Measurements from ENCODE around the gene KIF9.
A peak's percentile ranks its signal among the peaks of the same experiment; 100 is the strongest.
"Not testable (repeated sequence)": the region's sequence is repeated elsewhere in the genome, so short reads cannot be mapped to it uniquely, and the experiment has no call there.

KIF9 gene

DNA sequence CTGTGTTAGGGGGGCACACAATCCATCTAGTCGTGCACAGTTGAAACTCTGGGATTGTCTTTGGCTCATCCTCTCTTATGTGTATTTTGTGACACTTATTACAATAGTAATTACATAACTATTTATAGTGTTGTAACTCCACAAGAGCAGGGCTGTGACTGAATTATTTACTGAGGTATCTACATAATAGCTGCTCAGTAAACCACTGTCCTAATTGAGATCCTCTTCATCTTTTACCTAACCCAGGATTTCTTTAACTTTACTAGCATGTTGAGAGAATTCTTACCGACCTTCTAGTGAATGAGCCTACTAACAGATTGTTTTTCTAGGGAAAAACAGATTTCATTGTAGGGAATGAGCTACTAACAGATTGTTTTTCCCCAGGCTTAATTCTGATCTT, 11.2 kb upstream of the KIF9 start:
- DNase-seq, result no peak

DNA sequence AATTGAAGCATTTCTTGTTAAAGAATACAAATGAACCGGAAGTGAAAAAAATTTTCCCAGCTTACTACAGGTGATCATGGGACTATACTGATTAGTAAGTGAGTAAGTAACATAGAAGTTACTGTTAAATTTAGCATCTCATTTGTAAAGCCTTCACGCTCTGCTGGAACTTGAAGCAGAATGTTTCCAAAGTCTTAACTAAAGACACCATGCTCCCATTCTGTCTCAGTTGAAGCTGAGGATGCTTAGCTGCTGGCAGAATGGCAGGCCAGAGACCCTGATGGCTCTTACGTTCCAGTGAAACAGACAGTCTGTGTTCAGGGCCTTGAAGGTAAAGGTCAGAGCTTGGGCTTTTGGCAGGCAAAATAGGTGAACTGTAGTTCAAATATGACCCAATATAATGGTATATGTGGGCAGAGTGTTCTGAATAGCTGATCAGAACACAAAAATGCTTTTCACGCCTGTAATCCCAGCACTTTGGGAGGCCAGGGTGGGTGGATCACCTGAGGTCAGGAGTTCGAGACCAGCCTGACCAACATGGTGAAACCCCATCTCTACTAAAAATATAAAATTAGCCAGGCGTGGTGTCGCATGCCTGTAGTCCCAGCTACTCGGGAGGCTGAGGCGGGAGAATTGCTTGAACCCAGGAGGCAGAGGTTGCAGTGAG, 9.3 kb upstream of the KIF9 start:
- DNase-seq, result not testable (repeated sequence)

DNA sequence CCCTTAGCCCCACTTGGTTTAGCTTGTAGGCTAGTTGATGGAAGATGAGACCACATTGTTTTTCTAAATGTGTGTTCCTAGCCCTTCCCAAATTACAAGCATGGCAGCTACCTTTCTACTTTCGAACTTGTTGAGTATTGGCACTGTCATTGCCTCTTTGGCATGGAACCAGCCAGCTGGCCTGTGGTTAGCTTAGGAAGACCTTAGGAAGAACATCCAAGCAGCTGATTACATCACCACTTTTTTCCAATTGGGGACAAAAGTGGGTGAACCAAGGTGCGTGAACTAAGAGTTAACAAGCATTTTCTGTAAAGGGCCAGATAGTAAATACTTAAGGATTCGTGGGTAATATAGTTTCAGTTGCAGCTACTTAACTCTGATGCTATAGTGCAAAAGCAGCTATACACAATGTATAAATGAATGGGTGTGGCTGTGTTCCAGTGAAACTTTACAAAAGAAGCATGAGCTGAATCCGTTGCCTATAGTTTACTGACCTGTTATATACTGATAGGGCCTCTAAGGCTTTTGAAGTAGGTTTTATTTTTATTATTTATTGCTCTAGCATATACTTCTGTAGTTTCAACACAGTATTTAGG, 8.7 kb upstream of the KIF9 start:
- no peak for DNase-seq

DNA sequence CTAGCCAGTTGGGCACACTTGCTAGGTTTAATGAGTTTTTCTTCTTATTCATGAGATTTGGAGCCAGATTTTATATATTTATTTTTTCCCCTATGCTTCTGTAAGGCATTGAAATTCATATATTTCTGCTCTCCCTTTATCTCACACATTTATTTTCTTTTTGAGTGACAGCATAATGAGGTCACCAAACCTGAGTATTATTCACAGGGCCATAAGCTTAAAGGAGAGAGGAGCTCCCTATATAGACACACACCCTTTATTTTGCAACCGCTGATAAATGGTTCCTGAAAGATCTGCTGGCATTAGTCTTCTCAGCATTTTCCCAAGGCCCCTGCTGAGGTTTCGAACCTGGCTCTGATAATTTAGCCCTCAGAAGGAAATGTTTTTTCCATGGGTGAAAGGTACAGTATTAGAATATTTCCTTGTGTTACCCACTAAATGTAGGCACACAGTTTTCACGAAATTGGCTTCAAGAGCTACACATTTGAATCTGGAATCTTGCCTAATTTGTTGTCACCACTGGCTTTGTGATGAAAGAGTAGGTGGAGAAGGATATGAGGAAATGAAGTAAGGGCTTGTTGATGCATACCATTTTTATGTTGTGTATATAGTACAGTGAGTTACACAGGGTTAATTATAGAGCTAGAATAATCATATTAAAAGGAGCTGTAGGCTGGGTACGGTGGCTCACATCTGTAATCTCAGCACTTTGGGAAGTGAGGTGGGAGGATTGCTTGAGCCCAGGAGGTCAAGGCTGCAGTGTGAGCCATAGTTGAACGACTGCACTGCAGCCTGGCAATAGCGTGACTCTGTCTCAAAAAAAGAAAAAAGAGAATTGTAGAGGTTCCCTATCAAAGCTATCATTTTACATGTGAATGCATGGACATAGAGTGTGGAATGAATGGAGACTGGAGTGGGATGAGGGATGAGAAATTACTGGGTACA, 6.6 kb upstream of the KIF9 start:
- DNase-seq, result no peak

DNA sequence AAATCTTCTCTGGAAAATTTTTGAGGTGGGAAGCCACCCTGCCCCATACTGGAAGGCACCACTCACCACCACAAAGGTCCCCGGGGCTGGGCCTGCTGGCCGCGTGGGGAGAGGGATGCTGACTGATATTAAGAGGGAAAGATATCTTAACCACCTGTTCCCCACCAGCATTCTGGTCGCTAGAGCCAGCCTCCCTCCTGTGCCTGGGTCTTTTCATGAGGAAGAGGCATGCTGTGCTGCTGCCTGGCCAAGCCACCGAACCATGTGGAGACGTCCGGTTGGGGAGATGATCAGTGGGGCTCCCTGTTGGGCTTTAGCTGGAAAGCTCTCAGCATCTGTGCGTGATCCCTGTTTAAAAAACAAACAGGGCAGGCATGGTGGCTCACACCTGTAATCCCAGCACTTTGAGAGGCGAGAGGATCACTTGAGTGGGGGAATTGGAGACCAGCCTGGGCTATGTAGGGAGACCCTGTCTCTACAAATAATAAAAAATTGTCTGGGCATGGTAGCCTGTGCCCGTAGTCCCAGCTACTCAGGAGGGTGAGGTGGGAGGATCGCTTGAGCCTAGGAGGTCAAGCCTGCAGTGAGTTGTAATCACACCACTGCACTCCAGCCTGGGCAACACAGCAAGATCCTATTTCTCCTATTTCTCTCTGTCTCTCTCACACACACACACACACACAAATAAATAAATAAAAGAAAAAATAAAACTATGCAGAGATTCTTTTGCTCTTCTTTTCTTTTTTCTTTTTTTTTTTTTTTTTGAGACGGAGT, 1.2 kb upstream of the KIF9 start:
- no peak for DNase-seq

DNA sequence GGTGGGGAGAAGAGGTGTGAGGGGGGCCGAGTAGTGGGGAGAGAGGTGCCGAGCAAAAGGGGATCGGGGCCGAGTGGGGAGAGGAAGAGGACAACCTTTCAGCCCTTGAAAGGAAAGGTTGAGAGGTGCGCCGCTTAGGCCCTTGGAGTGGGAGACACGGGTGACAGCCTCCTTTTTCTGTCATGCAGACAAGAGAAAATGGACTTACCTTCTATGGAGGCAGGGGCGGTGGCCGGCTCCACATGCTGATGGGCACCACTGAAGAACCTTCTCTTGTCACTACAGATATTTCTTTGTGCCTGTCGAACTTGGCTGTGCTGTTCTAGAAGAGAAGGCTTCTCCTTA, 566 bp upstream of the KIF9 start:
- no peak for DNase-seq

DNA sequence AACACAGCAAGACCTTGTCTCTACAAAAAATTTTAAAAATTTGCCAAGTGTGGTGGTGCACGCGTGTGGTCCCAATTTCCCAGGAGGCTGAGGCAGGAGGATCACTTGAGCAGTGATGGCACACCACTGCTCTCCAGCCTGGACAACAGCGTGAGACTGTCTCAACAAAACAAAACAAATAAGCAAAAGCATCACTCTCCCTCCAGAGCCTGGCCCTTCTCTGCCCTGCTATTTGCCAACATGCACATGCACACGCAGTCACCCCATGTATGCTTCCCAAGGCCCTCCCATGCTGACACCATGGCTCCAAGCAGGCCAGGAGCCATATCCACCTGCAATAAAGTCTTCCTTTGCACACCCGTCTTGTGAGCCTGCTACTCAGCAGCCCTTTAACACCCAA, 2.1 kb downstream of the KIF9 start:
- no peak for DNase-seq

DNA sequence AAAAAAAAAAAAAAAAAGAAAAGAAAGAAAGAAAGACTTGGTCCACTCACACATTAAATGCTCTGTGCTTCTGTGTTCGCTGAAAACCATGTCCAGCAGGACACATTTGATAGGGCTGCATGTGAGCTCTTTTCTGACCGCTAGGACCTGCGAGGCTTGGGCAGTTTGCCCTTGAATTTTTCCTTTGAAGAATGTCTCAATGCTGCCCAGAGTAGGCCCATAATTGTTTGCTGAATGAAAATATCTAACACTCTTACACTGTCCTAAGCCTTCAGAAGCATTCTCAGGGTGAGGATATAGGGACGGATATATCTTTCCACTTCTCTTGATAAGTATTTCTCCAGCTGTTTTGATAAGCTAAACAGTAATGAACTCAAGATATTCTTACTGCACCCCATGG, 6.0 kb downstream of the KIF9 start:
- DNase-seq, result no peak

DNA sequence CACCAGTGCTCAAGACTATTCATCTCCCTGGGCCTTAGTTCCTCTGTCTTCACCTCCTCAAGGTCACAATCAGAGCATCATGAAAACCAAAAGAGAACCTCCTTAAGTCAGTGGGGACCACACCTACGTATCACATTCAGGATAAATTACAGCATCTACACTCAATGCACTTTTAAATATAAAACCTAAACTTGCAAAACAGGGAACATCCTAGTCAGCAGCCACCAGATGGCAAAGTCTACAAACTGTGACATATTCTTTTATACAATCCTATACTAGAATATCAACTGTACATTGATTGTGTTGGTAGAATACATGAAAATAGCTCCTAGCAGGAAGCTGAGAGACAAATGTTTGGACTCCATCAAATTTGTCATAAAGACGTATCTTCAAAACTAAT, 7.9 kb downstream of the KIF9 start:
- no peak for DNase-seq

DNA sequence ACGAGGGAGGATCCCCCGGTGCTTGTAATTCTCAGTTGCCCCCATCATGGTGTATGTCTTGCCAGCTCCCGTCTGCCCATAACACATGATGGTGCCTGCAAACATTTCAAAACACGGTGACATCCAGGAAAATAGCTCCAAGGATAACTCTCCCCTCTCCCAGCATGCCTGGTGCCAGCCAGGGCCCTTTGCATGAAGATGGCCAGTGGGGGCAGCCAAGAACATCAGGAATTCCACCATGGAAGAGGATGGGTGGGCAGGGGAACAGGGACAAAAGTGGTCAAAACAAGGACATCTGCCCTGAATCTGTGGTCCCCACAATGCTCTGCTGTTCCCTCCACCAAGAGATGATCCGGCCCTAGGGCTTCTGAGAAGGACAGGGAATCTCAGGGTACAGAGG, 9.0 kb downstream of the KIF9 start:
- no peak for DNase-seq

DNA sequence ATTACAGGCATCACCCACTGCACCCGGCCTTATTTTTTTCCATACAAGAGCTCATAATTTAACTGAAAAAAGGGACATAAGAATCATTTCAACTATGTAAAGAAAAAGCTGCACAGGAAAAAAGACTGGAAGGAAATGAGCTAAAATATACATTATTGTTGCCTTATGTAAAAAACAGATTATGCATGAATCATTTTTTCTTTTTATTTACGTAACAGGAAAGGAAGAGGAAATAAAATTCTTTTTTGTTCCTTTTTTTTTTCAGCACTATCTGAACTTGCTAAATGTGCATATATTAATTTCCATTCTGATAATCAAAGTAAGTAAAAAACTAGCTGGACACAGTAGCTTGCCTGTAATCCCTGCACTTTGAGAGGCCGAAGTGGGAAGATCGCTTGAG, 12.1 kb downstream of the KIF9 start:
- no peak for DNase-seq

DNA sequence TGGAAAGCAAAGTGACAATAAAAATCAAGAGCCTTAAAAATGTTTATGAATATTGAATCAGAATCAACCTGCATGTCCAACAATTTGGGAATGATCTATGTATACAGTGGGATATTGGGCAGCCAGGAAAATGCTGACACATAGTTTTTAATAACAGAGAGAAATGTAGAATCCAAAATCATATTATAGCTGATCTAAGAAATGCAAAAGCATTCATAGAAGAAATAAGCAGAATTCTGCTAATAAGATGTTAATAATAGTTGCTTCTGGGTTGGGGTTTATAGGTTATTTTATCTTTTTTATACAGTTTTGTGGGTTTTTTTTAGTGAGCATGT, 15.1 kb downstream of the KIF9 start:
- no peak for DNase-seq

DNA sequence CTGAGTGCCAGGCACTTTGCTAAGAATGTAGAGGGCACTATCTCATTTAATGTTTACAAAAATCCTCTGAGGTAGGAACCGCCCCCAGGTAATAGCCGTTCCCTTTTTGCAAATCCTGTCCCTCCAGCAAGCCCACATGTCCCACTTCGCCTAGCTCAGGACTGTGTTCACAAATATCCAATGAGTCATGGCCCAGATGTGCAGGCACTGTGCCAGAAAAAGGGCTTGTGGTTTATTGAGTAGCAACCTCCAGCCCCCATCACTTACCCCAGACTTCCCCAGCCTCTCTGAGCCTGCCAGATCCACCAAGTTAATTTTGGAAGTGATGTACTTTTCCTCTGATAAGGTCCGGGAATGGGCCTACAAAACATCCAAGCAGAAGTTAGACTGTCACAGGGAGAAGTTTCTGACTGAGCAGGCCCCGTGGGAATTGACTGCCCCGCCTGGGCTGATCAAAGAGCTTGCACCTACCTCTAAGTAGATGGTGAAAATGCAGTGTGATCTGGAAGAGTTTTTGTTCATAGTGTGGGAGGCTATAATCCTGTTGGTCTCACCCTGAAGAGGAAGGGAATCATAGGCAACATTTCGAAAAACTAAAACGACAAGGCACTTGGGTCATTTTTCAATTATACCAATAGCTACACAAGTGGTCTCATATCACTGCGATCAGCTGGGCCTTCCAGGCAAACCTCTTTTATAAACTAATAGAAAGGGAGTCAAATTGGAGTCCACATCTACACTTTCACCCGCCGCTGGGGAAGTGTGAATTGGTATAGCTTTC, 15.7 kb downstream of the KIF9 start:
- DNase-seq, result peak; percentile 95

DNA sequence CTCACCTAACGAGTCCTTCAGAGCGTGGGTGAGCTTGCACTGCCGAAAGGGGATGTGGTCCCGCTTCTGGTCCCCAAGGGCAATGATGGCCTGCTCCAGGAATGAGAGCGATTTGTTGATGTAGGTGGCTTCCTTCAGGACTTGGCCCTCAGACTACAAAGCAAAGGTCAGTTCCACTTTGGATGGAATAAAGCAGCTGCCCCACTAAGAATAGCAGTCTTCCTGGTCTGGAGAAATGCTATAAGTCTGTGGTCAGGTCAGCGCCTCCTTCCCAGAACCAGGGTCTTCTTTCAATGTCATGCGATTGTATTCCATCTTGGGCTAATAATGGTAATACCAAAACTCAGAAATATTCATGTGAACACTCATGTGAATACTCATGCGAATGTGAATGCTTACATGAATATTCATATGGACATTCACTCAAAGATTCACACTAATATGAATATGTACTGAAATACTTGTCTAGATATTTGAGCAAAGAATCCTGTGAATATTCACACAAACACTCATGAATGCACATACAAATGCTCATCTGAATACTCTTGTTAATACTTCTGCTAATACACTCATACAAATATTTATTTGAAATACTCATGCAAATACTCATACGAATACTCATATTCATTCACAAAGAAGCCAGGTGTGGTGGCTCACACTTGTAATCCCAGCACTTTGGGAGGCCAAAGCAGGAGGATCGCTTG, 16.7 kb downstream of the KIF9 start:
- DNase-seq, result no peak

DNA sequence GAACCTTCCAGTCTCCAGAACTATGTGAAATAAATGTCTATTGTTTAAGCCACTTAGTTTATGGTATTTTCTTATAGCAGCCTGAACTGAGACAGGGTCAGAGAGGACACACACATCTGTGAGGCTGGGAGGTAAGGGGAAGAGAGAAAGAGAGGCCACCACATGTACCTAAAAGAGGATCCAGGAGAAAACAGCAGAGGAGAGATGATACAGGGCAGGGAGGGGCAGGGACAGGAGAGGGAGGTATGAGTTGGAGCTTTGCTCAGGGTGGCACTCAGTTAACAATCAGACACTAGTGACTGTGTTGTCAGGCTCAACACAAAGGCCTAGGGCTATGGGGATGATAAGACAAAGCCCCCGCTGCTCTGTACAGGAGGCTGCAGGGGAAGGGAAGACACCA, 17.6 kb downstream of the KIF9 start:
- DNase-seq, result no peak

DNA sequence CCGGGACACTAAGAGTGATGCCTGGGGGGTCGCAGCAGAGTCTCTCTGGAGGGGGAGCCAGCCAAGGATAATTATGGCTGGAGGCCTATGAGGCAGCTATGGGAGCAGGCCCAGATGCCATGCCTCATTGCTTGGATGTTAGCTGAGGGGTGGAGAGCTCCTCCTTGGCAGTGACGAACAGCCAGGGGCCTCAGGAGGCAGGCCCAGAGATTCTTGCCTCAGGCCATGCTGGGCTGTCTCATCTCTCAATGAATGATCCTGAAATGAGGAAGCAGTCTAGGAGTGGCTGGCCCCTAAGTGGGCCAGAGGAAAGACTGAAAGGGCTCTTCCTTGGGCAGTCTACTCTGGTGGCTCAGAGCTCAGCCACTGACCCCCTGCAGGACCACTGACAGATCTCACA, 21.3 kb downstream of the KIF9 start:
- no peak for DNase-seq

DNA sequence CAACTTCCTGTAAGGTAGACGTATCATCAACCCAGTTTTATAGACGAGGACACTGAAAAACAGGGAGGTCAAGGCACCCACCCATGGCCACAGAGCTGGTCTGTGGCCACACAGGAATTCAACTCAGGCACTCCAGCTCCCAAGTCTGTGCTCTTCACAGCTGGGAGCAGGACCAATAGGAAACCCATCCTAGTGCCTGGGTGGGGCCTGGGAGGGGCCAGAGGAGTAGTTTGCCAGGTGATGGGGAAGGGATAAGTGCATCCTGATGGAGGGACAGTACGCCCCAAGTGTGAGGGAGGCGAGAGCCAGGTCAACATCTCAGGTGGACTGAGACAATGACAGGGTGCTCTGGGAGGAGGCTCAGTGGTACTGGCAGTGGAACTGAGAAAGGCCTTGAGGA, 22.0 kb downstream of the KIF9 start:
- DNase-seq, result no peak

DNA sequence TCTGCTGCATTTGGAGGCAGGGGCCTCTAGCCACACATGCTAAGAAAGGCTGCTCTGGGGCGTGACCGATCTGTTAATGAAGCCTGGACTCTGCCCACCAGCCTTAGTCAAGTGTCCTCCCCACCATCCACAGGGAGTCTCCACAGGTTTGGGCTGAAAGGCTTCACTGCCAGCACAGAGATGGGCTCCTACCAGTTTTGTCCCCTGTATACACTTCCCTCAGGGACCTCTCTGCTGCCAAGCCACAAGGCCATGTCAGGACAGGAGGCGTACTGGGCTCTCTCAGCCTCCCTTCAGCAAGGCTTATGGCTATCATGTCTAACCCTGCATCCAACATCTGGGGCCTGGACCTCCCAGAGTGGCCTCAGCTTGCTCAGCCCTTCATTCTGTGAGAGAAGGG, 23.5 kb downstream of the KIF9 start:
- DNase-seq, result no peak

DNA sequence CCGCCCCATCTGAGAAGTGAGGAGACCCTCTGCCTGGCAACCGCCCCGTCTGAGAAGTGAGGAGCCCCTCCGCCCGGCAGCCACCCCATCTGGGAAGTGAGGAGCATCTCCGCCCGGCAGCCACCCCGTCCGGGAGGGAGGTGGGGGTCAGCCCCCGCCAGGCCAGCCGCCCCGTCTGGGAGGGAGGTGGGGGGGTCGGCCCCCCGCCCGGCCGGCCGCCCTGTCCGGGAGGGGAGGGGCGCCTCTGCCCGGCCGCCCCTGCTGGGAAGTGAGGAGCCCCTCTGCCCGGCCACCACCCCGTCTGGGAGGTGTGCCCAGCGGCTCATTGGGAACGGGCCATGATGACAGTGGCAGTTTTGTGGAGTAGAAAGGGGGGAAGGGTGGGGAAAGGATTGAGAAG, 26.3 kb downstream of the KIF9 start:
- not testable (repeated sequence) for DNase-seq

DNA sequence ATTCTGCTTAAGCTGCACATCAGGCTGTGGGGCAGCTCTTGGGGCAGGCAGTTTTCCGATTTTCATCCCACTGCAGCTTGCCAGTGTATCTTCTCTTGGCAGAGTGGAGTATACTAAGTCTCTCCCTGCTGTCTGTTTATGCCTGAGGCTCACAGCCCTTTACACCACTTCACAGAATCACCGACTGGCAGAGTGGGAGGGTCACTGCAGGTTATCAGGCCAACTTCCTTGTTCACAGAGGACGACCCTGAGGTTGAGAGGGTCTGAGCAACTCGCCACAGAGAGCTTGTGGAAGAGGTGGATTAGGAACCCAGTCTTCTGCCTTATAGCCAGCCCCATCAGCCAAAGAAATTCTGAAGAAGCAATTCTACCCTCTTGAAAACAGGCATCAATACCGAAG, 30.9 kb downstream of the KIF9 start:
- no peak for DNase-seq

DNA sequence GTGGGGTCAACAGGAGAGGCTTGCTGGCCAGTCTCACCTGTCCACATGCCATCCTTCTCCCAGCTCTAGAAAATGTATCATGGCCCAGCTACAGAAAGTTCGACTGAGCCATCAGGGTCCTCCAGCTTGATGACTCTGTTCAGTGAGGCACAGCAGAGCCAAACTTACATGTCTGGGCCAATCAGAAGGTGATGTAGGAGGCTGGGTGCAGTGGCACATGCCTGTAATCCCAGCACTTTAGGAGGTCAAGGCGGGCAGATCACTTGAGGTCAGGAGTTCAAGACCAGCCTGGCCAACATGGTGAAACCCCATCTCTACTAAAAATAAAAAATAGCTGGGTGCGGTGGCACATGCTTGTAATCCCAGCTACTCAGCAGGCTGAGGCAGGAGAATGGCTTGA, 31.5 kb downstream of the KIF9 start:
- not testable (repeated sequence) for DNase-seq
